ENCODE data around the gene TESK2. TPM values are rescaled to one million over a fixed set of nuclear protein-coding genes. Genes with fewer than 3 reads are reported as not detected.

Gene TESK2
- total and polyA plus RNA-seq, 2 of the 8 experiments (the other 6 are each of a cell fraction or from before 2014, with no cell fraction given) = 10.8 to 12.6 TPM

DNA sequence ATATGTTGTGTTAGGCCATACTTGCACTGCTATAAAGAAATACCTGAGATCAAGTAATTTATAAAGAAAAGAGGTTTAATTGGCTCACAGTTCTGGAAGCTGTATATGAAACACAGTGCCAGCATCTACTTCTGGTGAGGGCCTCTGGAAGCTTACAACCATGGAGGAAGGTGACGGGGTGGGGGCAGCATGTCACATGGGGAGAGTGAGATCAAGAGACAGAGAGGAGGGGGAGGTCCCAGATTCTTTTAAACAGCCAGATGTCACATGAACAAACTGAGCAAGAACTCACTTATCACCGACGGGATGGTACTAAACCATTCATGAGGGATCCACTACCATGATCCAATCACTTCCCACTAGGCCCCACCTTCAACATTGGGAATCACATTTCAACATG lies 42.6 kb downstream of the TESK2 start:
- no peak overlapping the region for H2BK5ac ChIP-seq (ENCODE audit: low read depth, low read length)
- H4K91ac ChIP-seq (replicated peaks; ENCODE audit: insufficient read length, low read length) = no peak overlapping the region
- H3K4me3 ChIP-seq (ENCODE audit: extremely low read depth in 1 of 4, insufficient read depth in 2 of 4, low read depth in 3 of 4, low read length in 4 of 4) = no peak overlapping the region
- H3K4ac ChIP-seq (replicated peaks; ENCODE audit: insufficient read length, low read depth, low read length) = no peak overlapping the region
- H3K27me3 ChIP-seq (replicated peaks in 1 of 4; ENCODE audit: control insufficient read depth in 3 of 4, extremely low read depth in 1 of 4, insufficient read depth in 3 of 4, low read length in 3 of 4) = no peaks in the 10 kb centered on the region
- H2BK12ac ChIP-seq (ENCODE audit: low read depth, low read length) = no peak overlapping the region
- TF ChIP-seq SIRT6 (IDR thresholded peaks at IDR 0.05; ENCODE audit: low read length) (no peak), FOSL1 (IDR thresholded peaks at IDR 0.05; ENCODE audit: insufficient read depth, low read depth, low read length) (no peak)
- FAIRE-seq (no peak), DNase-seq (ENCODE audit: low read depth in 1 of 2, low spot score in 2 of 2) (no peak)
- H4K20me1 ChIP-seq (replicated peaks in 1 of 2; ENCODE audit: control insufficient read depth in 1 of 2, insufficient read depth in 2 of 2, low read length in 2 of 2) = no peaks in the 10 kb centered on the region
- CTCF ChIA-PET (ENCODE audit: partially characterized antibody) = interaction anchor here (1.5 kb wide), 2 partner anchors 10 to 36 kb away, joined by 3 to 4 read pairs; no protein-coding TSS in a partner anchor
- WGBS, 2 experiments (ENCODE audit: extremely low coverage in 1 of 2, insufficient coverage in 1 of 2, insufficient read length in 1 of 2, insufficient replicate concordance in 2 of 2, low coverage in 1 of 2, low lambda C conversion rate in 2 of 2, missing lambda C conversion rate in 1 of 2) = 90% methylated on average over 3 of the region's 3 CpGs; no CpG with 5 or more reads in 1 of the 2 experiments
- no peak overlapping the region for H3K14ac ChIP-seq (ENCODE audit: insufficient read length)
- H4K8ac ChIP-seq (ENCODE audit: extremely low read depth, insufficient read depth, low read length) = no peak overlapping the region
- no peaks in the 10 kb centered on the region for H3K36me3 ChIP-seq (ENCODE audit: control insufficient read depth in 2 of 4, insufficient read depth in 4 of 4, low read length in 3 of 4)
- no peak overlapping the region for H2BK20ac ChIP-seq (ENCODE audit: low read length)
- no peaks in the 10 kb centered on the region; the same call in 1 of the 2 replicates for H3K79me1 ChIP-seq (ENCODE audit: low read depth, low read length)
- H3K23ac ChIP-seq (ENCODE audit: insufficient read length) = no peak overlapping the region
- no peaks in the 10 kb centered on the region for H3K79me2 ChIP-seq (ENCODE audit: control insufficient read depth in 1 of 2, insufficient read depth in 2 of 2, low read length in 2 of 2)
- H2BK120ac ChIP-seq (replicated peaks; ENCODE audit: low read depth, low read length) = no peak overlapping the region
- POLR2A ChIA-PET (ENCODE audit: partially characterized antibody) = no interaction called here
- H3K4me2 ChIP-seq (ENCODE audit: insufficient read depth in 1 of 2, low read depth in 2 of 2, low read length in 2 of 2) = no peak overlapping the region
- no peaks in the 10 kb centered on the region for H3K23me2 ChIP-seq (ENCODE audit: low read depth, low read length)
- no peaks in the 10 kb centered on the region for H3K9me3 ChIP-seq (ENCODE audit: insufficient read depth in 2 of 2, low read depth in 1 of 2, low read length in 1 of 2)
- peaks cover 0 to 9% (median 0%) of the 10 kb centered on the region in 4 experiments; a peak in 4 of 7 replicates for H3K4me1 ChIP-seq (replicated peaks in 1 of 4; ENCODE audit: control insufficient read depth in 3 of 4, insufficient read depth in 4 of 4, low read length in 3 of 4)
- H2AK5ac ChIP-seq (ENCODE audit: low read depth, low read length) = no peak overlapping the region
- H3K56ac ChIP-seq (replicated peaks; ENCODE audit: insufficient read length, low read depth, low read length) = no peak overlapping the region
- H3K18ac ChIP-seq (ENCODE audit: extremely low read depth, low read length) = no peak overlapping the region
- no peak overlapping the region for H3K27ac ChIP-seq (ENCODE audit: low read depth, low read length)
- H2AFZ ChIP-seq (ENCODE audit: low read length) = no peak overlapping the region
- no peak overlapping the region for H3K9ac ChIP-seq (replicated peaks in 1 of 4; ENCODE audit: extremely low read depth in 1 of 4, low read depth in 3 of 4, low read length in 3 of 4)
- no peak overlapping the region for H2BK15ac ChIP-seq (ENCODE audit: low read length)
- H4K5ac ChIP-seq (ENCODE audit: insufficient read length, low read depth, low read length) = no peak overlapping the region
